Left renal pelvis (tissue), 4 donors: ENCODE measurements around the gene CD300LD. TPM values are rescaled to one million over a fixed set of nuclear protein-coding genes. Genes with fewer than 3 reads are reported as not detected.
A peak's percentile ranks its signal among the peaks of the same experiment; 100 is the strongest.
"Not testable (repeated sequence)": the region's sequence is repeated elsewhere in the genome, so short reads cannot be mapped to it uniquely, and the experiment has no call there.

Experiments used
- DNase-seq, 4 donors: peaks; one replicate each; pipeline ENCODE4 v3.0.0-alpha.2; 2013; ENCODE audit warnings: low read depth in 4 of 4, low spot score in 3 of 4
- polyA plus RNA-seq, 4 donors: library from polyadenylated mRNA; unstranded; fragments of 120-200 nt; gene quantifications; one replicate each; pipeline ENCODE4 v1.2.1, GENCODE V29; 2013; ENCODE audit not compliant: insufficient read length in 4 of 4

Gene CD300LD
- not detected for polyA plus RNA-seq

DNA sequence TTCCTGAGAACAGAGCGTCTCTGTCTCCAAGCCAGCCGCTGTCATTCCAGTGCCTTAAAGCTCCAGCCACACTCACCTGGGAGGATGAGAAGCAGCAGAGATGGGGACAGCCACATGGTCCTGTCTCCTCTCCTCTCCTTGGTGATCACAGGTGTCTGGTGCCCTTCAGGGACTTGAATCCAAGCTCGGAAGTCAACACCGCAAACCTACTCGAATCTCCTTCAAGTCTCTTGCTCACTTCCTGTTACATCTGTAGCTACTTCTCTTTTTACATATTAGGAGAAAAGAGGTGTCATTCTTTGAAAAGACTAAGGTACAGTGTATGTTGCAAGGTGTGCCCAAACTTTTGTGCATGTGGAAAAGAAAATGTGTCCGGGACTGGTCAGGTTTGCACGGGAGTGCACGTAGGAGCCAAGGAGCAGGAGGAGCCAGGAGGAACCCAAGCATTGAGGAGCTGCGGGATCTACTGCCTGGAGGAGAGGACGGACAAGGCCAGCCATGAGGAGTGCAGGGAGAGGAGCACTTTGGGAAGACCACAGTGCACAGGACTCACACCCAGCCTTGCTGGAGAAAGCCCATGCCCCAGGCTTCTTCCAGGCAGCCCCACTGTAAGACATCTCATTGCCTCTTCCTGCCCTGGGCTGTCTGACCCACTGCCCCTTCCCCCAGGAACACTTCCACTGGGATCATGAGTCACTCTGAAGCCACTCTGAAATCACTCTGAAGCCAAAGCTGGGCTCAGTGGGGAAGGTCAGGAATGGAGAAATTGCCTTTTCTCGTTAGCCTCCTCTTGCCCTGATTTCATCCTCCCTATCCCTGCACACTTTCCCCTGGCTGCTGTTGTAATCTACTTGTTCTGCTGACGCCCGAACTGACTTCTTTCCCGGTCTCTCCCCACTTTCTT lies at the start of gene CD300LD:
Gene CD300LD (minus strand): TSS at position 197 of the 904 bp plus-strand sequence. CDS start 81 bp downstream, at position 116.
- no peak for DNase-seq

DNA sequence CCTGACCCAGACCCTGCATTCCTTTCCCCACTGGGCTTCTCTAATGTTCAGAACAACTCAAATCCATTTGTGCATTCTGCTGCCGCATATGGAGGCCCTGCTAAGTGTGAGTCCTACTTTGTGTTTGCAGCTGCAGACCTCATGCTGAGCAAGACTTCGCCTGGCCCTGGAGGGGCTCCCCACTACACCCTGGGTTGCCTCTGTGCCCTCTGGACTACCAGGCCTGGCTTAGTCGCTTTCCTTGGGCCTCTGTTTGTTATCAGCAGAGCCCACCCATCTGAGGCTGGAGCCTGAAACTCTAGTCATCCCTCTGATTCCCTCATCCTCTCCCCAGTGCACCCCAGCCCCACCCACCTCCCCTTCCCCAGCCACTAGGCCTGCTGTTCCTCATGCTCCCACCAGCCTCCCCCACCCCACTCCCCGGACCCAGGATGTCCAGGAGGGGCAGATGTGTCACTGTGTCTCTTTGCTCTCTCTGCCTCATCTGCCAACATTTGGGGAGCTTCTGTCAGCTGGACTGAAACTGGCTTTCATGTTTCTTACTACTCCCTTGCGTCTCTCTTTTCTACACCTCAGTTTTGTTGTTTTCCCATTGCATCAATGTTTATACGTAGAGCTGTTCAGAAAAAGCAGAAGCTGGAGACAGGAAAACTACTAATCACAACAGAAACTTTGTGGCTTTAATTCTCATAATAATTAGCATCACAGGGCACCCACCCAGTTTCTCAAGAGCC lies 49.3 kb upstream of the CD300LD start:
- DNase-seq: no peak

DNA sequence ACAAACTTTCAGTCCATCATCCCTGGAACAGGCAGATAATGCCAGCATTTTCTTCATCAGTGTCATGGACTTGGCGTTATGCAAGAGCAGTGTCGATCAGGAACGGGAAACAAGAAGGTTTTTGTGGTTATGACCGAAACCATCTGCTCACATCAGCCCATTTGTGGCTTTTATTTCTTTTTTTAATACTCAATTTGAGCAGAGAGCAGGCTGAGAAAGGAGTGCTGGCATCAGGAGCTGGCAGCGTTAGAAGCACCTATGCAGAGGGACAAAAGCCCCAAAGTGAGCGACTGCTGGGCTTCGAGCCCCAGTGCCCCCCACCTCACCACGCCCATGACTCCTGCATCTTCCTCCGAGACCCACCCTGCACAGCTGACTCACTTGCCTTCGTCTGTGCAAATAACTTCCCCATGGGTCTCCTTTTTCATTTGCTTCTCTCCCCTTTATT lies 47.6 kb upstream of the CD300LD start:
- DNase-seq: no peak

DNA sequence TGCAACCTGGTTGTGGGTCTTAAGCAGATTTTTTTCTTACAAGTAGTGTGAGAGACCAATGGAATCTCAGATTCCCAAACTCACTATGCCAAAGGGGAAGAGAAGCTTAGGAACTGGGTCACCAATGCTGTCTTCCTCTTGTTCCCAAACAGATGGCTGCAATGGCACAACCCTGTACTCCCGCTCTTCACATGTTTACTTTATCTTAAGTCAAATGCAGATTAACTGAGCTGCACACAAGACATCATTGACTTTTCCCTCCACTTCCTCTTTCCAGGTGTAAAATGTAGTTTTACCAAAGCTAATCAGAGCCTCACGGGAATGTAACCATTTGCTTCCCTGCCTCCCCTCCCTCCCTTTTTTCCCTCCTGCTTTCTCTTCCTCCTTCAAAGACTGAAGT lies 45.8 kb upstream of the CD300LD start:
- DNase-seq: no peak

DNA sequence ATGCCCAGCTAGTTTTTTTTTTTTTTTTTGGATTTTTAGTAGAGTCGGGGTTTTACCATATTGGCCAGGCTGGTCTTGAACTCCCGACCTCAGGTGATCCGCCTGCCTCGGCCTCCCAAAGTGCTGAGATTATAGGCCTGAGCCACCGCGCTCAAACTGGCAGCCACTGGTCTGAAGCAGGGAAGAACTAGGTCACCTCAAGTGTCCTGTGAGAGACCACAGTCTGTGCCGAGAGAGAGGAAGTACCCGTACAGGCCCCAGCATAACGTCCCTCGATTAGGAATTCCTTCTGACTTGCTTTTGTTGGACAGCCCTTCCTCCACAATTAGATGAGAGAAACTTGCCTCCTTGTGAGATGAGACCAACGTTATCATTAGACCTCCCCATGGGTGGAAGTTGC lies 45.2 kb upstream of the CD300LD start:
- no peak for DNase-seq

DNA sequence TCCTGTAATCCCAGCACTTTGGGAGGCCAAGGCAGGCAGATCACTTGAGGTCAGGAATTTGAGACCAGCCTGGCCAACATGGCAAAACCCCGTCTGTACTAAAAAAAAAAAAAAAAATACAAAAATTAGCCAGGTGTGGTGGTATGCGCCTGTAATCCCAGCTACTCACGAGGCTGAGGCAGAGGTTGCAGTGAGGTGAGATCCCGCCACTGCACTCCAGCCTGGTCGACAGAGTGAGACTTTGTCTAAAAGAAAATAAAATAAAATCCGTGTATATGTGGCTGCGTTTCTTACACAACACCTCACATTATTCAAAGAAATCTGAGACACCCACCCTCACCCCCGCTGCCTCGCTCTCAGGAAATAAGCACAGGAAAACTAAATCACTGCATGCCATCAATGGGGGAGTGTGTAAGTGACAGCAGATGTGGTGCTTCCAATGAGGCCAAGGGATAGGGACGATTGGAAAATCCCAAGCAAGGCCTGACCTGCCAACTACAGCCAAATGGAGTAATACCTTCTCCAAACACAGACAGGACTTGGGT lies 44.5 kb upstream of the CD300LD start:
- not testable (repeated sequence) for DNase-seq

DNA sequence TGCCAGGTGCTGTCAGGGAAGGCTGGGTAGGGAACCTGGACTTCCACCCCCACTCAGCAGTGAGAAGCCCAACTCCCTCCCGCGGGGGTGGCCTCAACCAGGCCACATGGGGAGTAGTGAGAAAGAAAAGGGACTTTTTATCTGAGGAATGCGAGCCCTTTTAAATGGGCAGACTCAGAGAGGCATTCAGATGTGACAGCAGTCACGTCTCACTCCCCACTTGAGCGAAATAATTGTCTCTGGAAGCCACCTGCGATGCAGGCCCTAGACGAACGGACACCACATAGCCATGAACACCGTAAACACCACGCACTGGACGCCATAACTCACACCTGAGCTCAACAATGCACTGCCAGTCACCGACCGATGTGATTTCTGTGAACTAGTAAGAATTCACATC lies 43.3 kb upstream of the CD300LD start:
- DNase-seq: no peak

DNA sequence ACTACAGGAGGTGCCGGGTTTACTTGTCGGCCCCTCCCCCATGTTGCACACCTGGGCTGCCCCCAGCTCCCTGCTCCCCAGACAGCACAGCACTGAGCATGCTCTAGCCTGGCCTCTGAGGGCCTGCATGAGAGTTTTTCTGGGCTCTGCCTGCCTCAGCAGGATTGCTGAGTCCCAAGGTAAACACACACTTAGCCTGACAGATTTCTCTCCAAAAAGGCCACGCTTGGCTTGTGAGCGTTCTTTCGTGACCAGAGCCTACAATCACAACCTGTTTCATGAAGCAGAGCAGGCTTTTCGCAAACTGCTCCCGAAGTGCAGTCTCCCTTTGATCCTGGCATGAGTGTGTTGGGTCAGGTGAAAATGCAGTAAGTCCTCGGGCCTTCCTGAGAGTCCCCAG lies 41.2 kb upstream of the CD300LD start:
- peak in 3 of 4 donors; percentile 41 to 57 (median 43) for DNase-seq

DNA sequence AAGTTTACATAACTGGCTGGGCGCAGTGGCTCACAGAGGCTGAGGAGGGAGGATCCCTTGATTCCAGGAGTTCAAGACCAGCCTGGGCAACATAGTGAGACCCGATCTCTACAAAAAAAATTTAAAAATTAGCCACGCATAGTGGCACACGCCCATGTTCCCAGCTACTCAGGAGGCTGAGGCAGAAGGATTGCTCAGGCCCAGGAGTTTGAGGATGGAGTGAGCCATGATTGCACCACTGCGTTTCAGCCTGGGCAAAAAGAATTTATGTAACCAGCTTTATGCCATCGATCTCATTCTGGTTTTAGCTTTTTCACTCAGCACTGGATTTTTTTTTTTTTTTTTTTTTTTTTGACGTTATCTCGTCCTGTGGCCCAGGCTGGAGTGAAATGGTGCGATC lies 40.5 kb upstream of the CD300LD start:
- no peak for DNase-seq

DNA sequence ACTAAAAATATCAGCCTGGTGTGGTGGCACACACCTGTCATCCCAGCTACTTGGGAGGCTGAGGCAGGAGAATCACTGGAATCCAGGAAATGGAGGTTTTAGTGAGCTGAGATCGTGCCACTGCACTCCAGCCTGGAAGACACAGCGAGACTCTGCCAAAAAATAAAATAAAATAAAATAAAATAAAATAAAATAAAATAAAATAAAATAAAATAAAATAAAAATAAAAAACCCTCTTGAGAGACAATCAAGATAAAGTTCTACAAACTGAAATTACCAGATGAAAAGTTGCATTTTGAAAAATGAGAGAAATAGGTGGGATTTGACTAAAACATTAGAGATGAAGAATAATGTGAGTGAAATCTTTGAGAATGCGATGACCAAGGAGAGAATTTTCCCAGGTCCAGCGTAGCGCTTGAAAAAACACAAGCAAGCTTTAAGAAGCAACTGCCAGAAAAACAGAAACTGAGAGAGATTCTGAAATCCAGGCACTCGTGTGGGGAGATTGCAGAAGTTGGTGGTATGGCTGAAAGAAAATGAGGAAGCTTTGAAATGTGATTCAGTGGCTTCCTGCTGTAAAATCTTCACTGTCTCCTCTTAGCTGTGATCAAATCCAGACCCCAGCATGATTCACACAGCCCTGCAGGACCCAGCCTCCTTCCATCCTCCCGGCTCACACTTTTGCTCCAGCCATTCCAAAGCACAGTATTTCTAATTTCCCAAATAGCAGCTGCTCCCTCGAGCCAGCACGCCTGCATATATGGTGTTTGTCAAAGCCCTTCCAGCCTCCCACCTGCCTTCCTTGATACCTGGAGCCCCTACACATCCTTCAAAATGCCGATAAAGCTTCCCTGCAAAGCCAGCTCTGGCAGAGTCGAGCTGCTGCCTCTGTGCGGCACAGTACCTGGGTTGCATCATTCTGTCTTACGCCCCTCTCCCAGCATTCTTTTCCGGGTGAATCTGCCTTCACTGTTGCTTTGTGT lies 39.7 kb upstream of the CD300LD start:
- DNase-seq: no peak

DNA sequence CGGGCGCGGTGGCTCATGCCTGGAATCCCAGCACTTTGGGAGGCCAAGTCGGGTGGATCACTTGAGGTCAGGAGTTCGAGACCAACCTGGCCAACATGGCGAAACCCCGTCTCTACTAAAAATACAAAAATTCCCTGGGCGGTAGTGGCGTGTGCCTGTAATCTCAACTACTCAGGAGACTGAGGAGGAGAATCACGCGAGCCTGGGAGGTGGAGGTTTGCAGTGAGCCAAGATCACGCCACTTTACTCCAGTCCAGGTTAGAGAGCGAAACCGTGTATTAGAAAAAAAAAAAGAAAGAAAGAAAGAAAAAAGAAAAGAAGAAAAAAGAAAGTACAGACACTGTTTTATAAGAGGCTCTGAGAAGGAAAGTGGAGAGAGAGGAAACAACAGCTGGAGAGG lies 38.2 kb upstream of the CD300LD start:
- not testable (repeated sequence) for DNase-seq

DNA sequence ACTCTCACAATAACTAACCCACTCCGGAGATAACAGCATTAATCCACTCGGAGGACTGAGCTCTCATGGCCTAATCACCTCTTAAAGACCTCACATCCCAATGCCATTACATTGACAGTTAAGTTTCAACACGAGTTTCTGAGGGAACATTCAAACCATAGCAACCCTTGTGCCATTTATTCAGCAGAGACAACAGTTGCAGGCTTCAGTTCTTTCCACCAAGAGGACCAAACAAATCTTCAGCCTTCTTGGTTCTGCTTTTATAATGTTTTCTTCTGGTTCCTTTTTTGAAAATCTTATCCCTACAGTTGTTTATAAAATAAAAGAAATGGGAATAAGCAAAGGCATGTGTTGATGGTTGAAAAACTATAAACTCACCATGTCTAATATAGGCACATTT lies 33.6 kb upstream of the CD300LD start:
- no peak for DNase-seq

DNA sequence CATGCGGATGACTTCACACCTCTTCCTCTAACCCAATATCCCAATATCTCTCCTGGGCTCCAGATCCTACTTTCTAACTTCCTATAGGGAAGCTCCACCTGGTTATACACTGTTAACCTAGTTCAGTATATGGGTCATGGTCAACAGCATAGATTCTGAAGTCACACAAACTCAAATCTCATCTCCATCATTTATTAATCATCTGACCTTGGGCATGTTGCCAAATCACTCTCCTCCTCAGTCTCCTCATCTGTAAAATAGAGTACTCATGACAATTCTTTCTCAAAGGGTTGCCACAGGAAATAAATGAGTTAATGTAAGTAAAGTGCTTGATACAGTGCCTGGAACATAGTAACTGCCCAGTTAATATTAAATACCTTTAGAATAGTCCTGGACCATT lies 32.0 kb upstream of the CD300LD start:
- no peak for DNase-seq

DNA sequence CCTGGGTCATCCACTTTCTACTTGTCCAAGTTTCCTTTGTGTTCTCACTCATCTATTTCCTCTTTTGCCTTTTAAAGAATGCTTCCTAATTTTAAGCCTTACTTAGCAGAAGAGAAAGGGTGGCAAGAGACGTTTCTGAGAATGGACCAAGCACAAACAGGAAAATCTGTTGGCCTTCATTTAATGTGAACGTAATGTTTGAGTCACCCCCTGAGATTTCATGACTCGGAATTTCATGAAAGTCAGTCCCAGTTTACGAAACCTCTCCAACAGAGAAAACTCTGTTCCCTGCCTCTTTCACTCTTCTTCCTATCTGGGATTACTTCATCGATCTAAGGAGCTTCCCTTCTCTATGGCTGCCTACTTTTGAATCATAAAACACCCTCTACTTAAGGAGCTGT lies 31.6 kb upstream of the CD300LD start, which contains the start of gene CD300E:
Gene CD300E (minus strand): TSS at position 46 of the 401 bp plus-strand sequence. CDS start 117 bp downstream, outside the sequence.
- DNase-seq: no peak

DNA sequence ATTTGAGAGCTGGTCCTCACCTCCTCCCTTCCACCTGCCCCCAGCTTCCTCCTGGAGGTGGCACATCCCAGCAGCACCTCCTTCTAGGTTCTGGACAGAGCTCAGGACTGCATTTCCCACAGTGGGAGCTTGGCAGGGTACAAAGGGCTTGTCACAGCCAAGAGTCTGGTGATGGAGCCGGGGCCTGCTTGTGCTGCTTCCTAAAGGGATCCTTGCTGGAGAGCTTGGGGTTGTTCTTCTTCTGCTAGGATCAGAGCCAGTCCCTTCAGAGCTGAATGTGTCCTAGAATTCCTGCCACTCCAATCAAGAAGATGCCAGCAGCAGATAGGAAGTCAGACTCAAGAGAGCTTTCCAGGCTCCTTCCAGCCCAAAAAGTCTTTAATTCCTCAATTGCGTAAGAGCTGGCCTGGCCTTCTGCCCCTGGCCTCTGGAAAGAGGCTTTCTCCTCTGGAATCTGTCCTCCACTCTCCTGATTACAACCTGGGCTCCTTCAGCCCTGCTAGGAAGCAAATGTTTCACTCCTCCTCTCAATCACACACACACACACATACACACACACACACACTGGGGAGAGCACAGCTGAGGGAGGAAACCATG lies 27.1 kb upstream of the CD300LD start:
- DNase-seq: no peak

DNA sequence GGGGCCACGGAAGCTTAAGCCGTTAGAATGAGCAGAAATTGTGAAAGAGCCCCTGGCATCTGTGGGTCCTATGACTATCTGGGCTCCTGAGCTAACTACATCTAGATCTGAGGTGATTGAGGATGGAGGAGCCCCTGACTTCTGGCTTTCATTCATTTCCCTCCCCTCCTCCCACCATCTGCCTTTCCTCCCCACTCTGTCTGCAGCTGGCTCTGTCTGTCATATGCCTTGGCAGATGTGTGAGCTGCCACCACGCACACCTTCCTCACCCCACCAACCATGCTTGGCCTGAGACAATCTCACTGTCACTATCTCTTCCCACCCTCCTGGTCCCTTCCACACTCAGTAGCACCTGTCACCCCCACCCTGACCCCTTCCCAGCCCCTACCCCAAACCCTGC lies 26.4 kb upstream of the CD300LD start:
- no peak for DNase-seq

DNA sequence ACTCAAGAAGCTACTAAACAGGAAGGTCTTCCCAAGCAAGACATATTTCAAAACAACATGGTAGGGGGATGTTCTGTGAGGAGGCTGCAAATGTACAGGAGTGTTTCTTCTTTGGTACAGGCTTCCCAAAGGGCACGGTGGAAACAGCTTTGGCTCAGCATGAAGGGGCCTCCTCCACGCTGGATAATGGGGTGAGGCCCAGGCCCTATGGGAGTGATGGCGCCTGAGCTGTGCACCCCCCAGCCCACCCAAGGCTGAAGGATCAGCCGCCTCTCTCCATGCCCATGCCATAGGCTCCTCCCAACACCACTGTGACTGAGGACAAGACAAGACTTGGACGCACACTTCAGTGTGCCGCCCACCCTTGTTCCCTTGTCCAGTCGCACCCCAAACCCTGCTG lies 24.6 kb upstream of the CD300LD start:
- no peak for DNase-seq

DNA sequence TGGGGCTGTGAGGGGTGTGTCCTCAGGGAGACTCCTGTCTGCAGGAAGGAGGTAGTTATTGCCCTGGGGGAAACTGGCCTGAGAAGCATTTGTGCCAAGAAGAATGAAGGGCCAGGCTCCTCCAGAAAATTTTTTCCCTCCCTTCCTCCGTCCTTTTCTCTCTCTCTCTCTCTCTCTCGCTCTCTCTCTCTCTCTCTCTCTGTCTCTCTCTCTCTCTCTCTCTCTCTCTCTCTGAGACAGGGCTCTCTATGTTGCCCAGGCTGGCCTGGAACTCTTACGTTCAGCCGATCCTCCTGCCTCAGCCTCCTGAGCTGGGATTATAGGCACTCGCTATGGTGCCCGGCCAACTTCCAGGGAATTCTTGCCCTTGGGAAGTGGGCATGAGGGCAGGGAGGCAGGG lies 20.0 kb upstream of the CD300LD start:
- DNase-seq: no peak

DNA sequence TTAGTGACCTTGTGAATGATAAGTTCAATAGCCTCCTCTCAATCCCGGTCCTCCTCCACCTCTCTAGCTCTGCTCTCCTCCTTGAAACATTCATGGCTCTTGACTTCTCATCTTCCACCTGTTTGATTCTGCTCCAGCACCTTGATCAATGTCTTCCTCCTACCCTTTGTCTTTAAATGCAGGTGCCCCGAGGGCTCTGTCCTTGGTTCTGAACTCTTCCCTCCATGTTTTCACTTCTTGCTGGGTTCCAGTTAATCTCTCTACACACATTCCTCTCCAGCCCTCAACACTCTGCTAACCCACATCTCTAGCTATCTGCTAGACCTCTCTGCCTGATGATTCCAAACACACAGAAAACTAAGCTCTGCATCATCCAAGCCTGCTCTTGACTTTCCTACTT lies 18.0 kb upstream of the CD300LD start:
- peak in 1 of 4 donors; percentile 30 for DNase-seq

DNA sequence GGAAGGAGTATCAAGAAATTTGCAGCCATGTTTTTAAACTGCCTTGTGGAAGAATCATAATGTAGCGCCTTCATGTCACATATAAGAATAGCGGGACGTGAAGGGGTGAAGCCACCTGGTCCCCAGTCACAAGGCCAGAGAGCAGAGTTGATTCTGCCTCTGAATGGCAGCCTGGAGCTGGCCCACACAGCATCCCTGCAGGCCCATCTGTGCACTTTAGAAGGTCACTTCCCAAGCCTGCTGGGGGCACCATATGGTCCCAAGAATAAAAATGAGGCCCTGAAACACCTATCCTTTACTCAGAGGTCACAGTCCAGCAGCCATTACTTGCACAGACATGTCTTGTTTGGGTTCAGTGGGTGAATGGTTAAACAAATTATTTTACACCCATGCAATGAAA lies 16.4 kb upstream of the CD300LD start:
- DNase-seq: no peak
